ENCODE measurements around the gene RASA2. TPM values are rescaled to one million over a fixed set of nuclear protein-coding genes. Genes with fewer than 3 reads are reported as not detected.

The RASA2 gene
- polyA plus RNA-seq, 1 donor from 2014 or later: 37.5 TPM

DNA sequence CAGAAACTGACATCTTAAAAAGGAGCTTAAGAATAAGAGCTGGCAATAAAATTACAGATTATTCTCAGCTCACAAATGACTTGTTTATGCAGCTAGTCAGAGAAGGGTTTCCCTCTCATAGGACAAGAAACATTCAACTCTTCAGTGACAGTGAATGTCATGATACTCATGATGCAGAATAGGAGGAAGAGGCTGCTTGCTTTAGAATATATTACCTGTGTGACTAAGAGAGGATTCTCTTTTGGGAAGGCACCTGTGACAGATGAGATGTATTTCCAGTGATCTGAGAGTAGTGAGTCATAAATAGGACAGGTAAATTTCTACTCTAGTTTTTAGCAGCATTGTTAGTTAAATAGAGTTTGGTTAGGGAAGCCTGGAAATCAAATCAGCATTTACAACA, 39.9 kb downstream of the RASA2 start:
- no peak overlapping the region for H3K9ac ChIP-seq (ENCODE audit: low read length)
- H2AFZ ChIP-seq (ENCODE audit: low read depth, low read length): no peak overlapping the region
- no peak overlapping the region for H3K4me3 ChIP-seq (ENCODE audit: low read length)
- H3F3A ChIP-seq (ENCODE audit: insufficient read depth, low read length, poor library complexity, severe bottlenecking): no peaks in the 10 kb centered on the region
- H3K27me3 ChIP-seq (ENCODE audit: insufficient read depth, low read depth, low read length): no peaks in the 10 kb centered on the region
- no peaks in the 10 kb centered on the region for H3K79me2 ChIP-seq (replicated peaks; ENCODE audit: insufficient read depth, low read length)
- no peak overlapping the region for H3K27ac ChIP-seq (ENCODE audit: low read length)
- H3K9me2 ChIP-seq (ENCODE audit: insufficient read depth, low read length): no peaks in the 10 kb centered on the region
- H3K36me3 ChIP-seq (ENCODE audit: insufficient read depth, low read length): no peaks in the 10 kb centered on the region
- H3K9me3 ChIP-seq (ENCODE audit: low read length): no peaks in the 10 kb centered on the region
- H3K4me2 ChIP-seq (ENCODE audit: low read length): no peak overlapping the region
- no peaks in the 10 kb centered on the region for H4K20me1 ChIP-seq (ENCODE audit: insufficient read depth)
- no peak for TF ChIP-seq SMC3 (conservative IDR thresholded peaks at IDR 0.05; ENCODE audit: poor library complexity)
- TF ChIP-seq EP300 (conservative IDR thresholded peaks at IDR 0.05; ENCODE audit: poor library complexity, severe bottlenecking): peak; percentile 55
- TF ChIP-seq, protein P1, sequence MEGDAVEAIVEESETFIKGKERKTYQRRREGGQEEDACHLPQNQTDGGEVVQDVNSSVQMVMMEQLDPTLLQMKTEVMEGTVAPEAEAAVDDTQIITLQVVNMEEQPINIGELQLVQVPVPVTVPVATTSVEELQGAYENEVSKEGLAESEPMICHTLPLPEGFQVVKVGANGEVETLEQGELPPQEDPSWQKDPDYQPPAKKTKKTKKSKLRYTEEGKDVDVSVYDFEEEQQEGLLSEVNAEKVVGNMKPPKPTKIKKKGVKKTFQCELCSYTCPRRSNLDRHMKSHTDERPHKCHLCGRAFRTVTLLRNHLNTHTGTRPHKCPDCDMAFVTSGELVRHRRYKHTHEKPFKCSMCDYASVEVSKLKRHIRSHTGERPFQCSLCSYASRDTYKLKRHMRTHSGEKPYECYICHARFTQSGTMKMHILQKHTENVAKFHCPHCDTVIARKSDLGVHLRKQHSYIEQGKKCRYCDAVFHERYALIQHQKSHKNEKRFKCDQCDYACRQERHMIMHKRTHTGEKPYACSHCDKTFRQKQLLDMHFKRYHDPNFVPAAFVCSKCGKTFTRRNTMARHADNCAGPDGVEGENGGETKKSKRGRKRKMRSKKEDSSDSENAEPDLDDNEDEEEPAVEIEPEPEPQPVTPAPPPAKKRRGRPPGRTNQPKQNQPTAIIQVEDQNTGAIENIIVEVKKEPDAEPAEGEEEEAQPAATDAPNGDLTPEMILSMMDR (IDR thresholded peaks at IDR 0.05; ENCODE audit: poor library complexity, severe bottlenecking): no peak
- no peak for TF ChIP-seq RAD21 (conservative IDR thresholded peaks at IDR 0.05)
- TF ChIP-seq, protein P2, sequence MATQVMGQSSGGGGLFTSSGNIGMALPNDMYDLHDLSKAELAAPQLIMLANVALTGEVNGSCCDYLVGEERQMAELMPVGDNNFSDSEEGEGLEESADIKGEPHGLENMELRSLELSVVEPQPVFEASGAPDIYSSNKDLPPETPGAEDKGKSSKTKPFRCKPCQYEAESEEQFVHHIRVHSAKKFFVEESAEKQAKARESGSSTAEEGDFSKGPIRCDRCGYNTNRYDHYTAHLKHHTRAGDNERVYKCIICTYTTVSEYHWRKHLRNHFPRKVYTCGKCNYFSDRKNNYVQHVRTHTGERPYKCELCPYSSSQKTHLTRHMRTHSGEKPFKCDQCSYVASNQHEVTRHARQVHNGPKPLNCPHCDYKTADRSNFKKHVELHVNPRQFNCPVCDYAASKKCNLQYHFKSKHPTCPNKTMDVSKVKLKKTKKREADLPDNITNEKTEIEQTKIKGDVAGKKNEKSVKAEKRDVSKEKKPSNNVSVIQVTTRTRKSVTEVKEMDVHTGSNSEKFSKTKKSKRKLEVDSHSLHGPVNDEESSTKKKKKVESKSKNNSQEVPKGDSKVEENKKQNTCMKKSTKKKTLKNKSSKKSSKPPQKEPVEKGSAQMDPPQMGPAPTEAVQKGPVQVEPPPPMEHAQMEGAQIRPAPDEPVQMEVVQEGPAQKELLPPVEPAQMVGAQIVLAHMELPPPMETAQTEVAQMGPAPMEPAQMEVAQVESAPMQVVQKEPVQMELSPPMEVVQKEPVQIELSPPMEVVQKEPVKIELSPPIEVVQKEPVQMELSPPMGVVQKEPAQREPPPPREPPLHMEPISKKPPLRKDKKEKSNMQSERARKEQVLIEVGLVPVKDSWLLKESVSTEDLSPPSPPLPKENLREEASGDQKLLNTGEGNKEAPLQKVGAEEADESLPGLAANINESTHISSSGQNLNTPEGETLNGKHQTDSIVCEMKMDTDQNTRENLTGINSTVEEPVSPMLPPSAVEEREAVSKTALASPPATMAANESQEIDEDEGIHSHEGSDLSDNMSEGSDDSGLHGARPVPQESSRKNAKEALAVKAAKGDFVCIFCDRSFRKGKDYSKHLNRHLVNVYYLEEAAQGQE (IDR thresholded peaks at IDR 0.05; ENCODE audit: borderline replicate concordance): no peak
- TF ChIP-seq POLR2AphosphoS5 (IDR thresholded peaks at IDR 0.05): peak; percentile 20

DNA sequence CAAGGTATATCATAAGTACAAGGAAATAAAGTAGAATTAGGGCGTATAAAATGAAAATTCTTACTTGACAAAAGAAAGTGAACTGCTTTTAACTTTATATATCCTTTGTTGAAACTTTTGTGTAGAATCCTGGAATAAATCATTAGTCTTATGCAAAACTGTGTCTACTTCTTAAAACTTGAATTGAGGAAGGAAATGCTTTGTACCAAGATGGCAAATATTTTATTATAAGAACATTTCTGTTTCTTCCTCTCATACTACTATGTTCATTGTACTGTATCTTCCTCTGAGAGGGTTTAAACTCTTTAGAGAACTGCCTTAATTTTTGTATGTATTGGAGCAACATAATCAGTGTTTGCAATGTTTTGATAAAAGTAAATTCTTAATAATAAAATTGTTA, 42.0 kb downstream of the RASA2 start:
- H2AFZ ChIP-seq (ENCODE audit: low read depth, low read length): no peak overlapping the region
- no peaks in the 10 kb centered on the region for H3K9me2 ChIP-seq (ENCODE audit: insufficient read depth, low read length)
- H4K20me1 ChIP-seq (ENCODE audit: insufficient read depth): no peaks in the 10 kb centered on the region
- H3K79me2 ChIP-seq (replicated peaks; ENCODE audit: insufficient read depth, low read length): no peaks in the 10 kb centered on the region
- TF ChIP-seq SMC3 (conservative IDR thresholded peaks at IDR 0.05; ENCODE audit: poor library complexity) (no peak), EZH2 (IDR thresholded peaks at IDR 0.05; ENCODE audit: borderline replicate concordance, insufficient read depth, low read length, poor library complexity, severe bottlenecking) (no peak), POLR2AphosphoS5 (IDR thresholded peaks at IDR 0.05) (no peak), TAF1 (IDR thresholded peaks at IDR 0.05; ENCODE audit: low read depth) (no peak), RAD21 (conservative IDR thresholded peaks at IDR 0.05) (no peak), EP300 (conservative IDR thresholded peaks at IDR 0.05; ENCODE audit: poor library complexity, severe bottlenecking) (no peak), MXI1 (conservative IDR thresholded peaks at IDR 0.05; ENCODE audit: poor library complexity, severe bottlenecking) (no peak)
- TF ChIP-seq, protein P2 (IDR thresholded peaks at IDR 0.05; ENCODE audit: borderline replicate concordance): no peak
- TF ChIP-seq, protein P1 (IDR thresholded peaks at IDR 0.05; ENCODE audit: poor library complexity, severe bottlenecking): no peak
- H3K4me3 ChIP-seq (ENCODE audit: low read length): no peak overlapping the region
- no peak overlapping the region for H3K9ac ChIP-seq (ENCODE audit: low read length)
- no peaks in the 10 kb centered on the region for H3K36me3 ChIP-seq (ENCODE audit: insufficient read depth, low read length)
- H3K27me3 ChIP-seq (ENCODE audit: insufficient read depth, low read depth, low read length): no peaks in the 10 kb centered on the region
- H3K4me2 ChIP-seq (ENCODE audit: low read length): no peak overlapping the region
- no peaks in the 10 kb centered on the region for H3F3A ChIP-seq (ENCODE audit: insufficient read depth, low read length, poor library complexity, severe bottlenecking)
- no peaks in the 10 kb centered on the region for H3K9me3 ChIP-seq (ENCODE audit: low read length)
- no peak overlapping the region for H3K27ac ChIP-seq (ENCODE audit: low read length)
